K562 (cell line): ENCODE measurements around the gene ADK. TPM values are rescaled to one million over a fixed set of nuclear protein-coding genes. Genes with fewer than 3 reads are reported as not detected.

ENCODE experiments used
- ARID1B ChIP-seq: fragments of 450-650 bp; IDR thresholded peaks from 2 replicates; pipeline ENCODE4 v1.6.1; 2016; ENCODE audit warnings: antibody characterized with exemption, mild to moderate bottlenecking, inconsistent platforms
- ATF7 ChIP-seq: fragments of 450-650 bp; IDR thresholded peaks from 2 replicates; pipeline ENCODE4 v1.7.1; 2014; ENCODE audit warnings: mild to moderate bottlenecking, moderate library complexity
- BCOR ChIP-seq: fragments of 450-650 bp; IDR thresholded peaks from 2 replicates; pipeline ENCODE4 v1.6.1; 2016
- BHLHE40 ChIP-seq: IDR thresholded peaks from 2 replicates; pipeline ENCODE4 v1.6.1; 2011; ENCODE audit warnings: low read length, improper control_type of control experiment
- DPF2 ChIP-seq: fragments of 450-650 bp; IDR thresholded peaks from 2 replicates; pipeline ENCODE4 v1.6.1; 2016
- EP300 ChIP-seq: IDR thresholded peaks from 2 replicates; pipeline ENCODE4 v1.6.1; 2012; ENCODE audit warnings: low read length, improper control_type of control experiment
- ESRRA ChIP-seq: fragments of 450-650 bp; IDR thresholded peaks from 2 replicates; pipeline ENCODE4 v1.6.1; 2014; ENCODE audit warnings: low read depth, mild to moderate bottlenecking, moderate library complexity, borderline replicate concordance
- JUN ChIP-seq, 2 experiments: sonication (generic) in 1 of 2; formaldehyde crosslinking in 1 of 2; IDR thresholded peaks; 2 replicates each; pipeline versions ENCODE4 v1.6.1 to v1.8.0; 2012 to 2022; ENCODE audit warnings: borderline replicate concordance in 2 of 2, mild to moderate bottlenecking in 2 of 2, improper control_type of control experiment in 1 of 2, low read depth in 1 of 2, low read length in 1 of 2, missing genetic modification reagents in 1 of 2
- JUND ChIP-seq, 2 experiments: IDR thresholded peaks; 2 replicates in 1 of 2; 3 replicates in 1 of 2; pipeline ENCODE4 v1.6.1; 2011; ENCODE audit warnings: borderline replicate concordance in 2 of 2, low read depth in 2 of 2, low read length in 2 of 2, improper control_type of control experiment in 1 of 2, missing biosample characterization in 1 of 2, missing genetic modification characterization in 1 of 2, missing genetic modification reagents in 1 of 2
- NFE2 ChIP-seq: IDR thresholded peaks from 2 replicates; pipeline ENCODE4 v1.6.1; 2014; ENCODE audit warnings: antibody characterized with exemption, low read depth
- NR2C1 ChIP-seq, 2 experiments: fragments of 450-650 bp; IDR thresholded peaks; 2 replicates each; pipeline ENCODE4 v1.6.1; 2017; ENCODE audit warnings: mild to moderate bottlenecking in 2 of 2, antibody characterized with exemption in 1 of 2, inconsistent platforms in 1 of 2, missing compliant biosample characterization in 1 of 2, missing genetic modification characterization in 1 of 2
- NR2C2 ChIP-seq, 2 experiments: fragments of 200-800 bp in 1 of 2; sonication (Bioruptor generic) in 1 of 2; sonication (generic) in 1 of 2; formaldehyde crosslinking in 1 of 2; IDR thresholded peaks; 2 replicates each; pipeline versions ENCODE4 v1.6.1 to v1.8.0; 2016 to 2022; ENCODE audit warnings: mild to moderate bottlenecking in 1 of 2, missing compliant biosample characterization in 1 of 2, missing genetic modification characterization in 1 of 2, missing genetic modification reagents in 1 of 2
- RCOR1 ChIP-seq, 2 experiments: IDR thresholded peaks; 2 replicates each; pipeline ENCODE4 v1.6.1; 2012; ENCODE audit warnings: low read depth in 2 of 2, low read length in 2 of 2, borderline replicate concordance in 1 of 2, improper control_type of control experiment in 1 of 2
- SMARCC2 ChIP-seq: fragments of 450-650 bp; IDR thresholded peaks from 2 replicates; pipeline ENCODE4 v1.6.1; 2017; ENCODE audit warnings: antibody characterized with exemption, moderate library complexity, mild to moderate bottlenecking, low read depth
- ZEB2 ChIP-seq: fragments of 450-650 bp; IDR thresholded peaks from 2 replicates; pipeline ENCODE4 v1.6.1; 2016
- ZNF121 ChIP-seq: sonication (generic); formaldehyde crosslinking; conservative IDR thresholded peaks from 2 replicates; pipeline ENCODE4 v1.8.0; 2022; ENCODE audit warnings: missing genetic modification reagents
- ZNF24 ChIP-seq: fragments of 450-650 bp; IDR thresholded peaks from 2 replicates; pipeline ENCODE4 v1.6.1; 2016
- ZSCAN29 ChIP-seq: fragments of 450-650 bp; IDR thresholded peaks from 2 replicates; pipeline ENCODE4 v1.6.1; 2017
- polyA plus RNA-seq, 8 experiments: library from polyadenylated mRNA; depleted of rRNA in 4 of 8; stranded (reverse) in 5 of 8; unstranded in 3 of 8; fragments of >200 nt; fragmentation: Nextera tagmentation in 2 of 8; fragmentation: Illumina TruSeq in 1 of 8; extraction: Ambion mirVana in 2 of 8; extraction: Trizol in 1 of 8; gene quantifications; 2 replicates each; pipeline versions ENCODE4 v1.2.1 to v1.2.3, GENCODE V29; 2011 to 2014; ENCODE audit warnings: inconsistent platforms in 1 of 8, missing spikeins in 1 of 8
- total RNA-seq, 7 experiments: library from RNA; depleted of rRNA in 6 of 7; stranded (reverse); fragments of >200 nt in 6 of 7; fragmentation: Illumina TruSeq in 2 of 7; extraction: Trizol in 2 of 7; gene quantifications; 2 replicates each; pipeline versions ENCODE4 v1.2.1 to v1.2.3, GENCODE V29; 2011 to 2021; ENCODE audit warnings: low replicate concordance in 1 of 7
- TF ChIP-seq, protein P1 (sequence below): fragments of 450-650 bp; IDR thresholded peaks from 2 replicates; pipeline ENCODE4 v1.6.1; 2016; ENCODE audit warnings: low read depth, mild to moderate bottlenecking, moderate library complexity
- TF ChIP-seq, protein P2 (sequence below): sonication (generic); formaldehyde crosslinking; IDR thresholded peaks from 2 replicates; pipeline ENCODE4 v1.8.1; 2023; ENCODE audit warnings: mild to moderate bottlenecking, missing genetic modification reagents, moderate library complexity
- TF ChIP-seq, protein P3 (sequence below), 2 experiments: fragments of 450-650 bp in 1 of 2; sonication (generic) in 1 of 2; formaldehyde crosslinking in 1 of 2; IDR thresholded peaks in 1 of 2; conservative IDR thresholded peaks in 1 of 2; 2 replicates each; pipeline versions ENCODE4 v1.6.1 to v1.8.1; 2016 to 2023; ENCODE audit warnings: mild to moderate bottlenecking in 2 of 2, moderate library complexity in 2 of 2, inconsistent platforms in 1 of 2, missing genetic modification reagents in 1 of 2
- TF ChIP-seq, protein P4 (sequence below): IDR thresholded peaks from 2 replicates; pipeline ENCODE4 v1.6.1; 2014; ENCODE audit warnings: antibody characterized with exemption

Gene ADK
- total and polyA plus RNA-seq, 9 of the 15 experiments (the other 6 are each of a cell fraction or from before 2014, with no cell fraction given): 54.2 to 97.8 (median 73.6) TPM

DNA sequence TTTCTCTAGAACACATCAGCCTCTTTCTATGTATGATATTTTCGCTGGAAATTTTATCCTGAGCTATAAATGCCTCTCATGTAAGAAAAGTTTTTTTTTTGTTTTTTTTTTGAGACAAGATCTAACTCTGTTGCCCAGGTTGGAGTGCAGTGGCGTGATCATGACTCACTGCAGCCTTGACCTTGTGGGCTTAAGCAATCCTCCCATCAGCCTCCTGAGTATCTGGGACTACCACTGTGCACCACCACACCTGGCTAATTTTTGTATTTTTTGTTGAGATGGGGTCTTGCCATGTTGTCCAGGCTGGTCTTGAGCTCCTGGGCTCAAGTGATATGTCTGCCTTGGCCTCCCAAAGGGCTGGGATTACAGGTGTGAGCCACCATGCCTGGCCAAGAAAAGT is 80.4 kb downstream of the ADK start (continued):
- TF ChIP-seq, protein P1, sequence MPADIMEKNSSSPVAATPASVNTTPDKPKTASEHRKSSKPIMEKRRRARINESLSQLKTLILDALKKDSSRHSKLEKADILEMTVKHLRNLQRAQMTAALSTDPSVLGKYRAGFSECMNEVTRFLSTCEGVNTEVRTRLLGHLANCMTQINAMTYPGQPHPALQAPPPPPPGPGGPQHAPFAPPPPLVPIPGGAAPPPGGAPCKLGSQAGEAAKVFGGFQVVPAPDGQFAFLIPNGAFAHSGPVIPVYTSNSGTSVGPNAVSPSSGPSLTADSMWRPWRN: no peak
- TF ChIP-seq, protein P2, sequence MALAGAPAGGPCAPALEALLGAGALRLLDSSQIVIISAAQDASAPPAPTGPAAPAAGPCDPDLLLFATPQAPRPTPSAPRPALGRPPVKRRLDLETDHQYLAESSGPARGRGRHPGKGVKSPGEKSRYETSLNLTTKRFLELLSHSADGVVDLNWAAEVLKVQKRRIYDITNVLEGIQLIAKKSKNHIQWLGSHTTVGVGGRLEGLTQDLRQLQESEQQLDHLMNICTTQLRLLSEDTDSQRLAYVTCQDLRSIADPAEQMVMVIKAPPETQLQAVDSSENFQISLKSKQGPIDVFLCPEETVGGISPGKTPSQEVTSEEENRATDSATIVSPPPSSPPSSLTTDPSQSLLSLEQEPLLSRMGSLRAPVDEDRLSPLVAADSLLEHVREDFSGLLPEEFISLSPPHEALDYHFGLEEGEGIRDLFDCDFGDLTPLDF (CRISPR knock-in tag): no peak
- TF ChIP-seq NR2C1 (IDR thresholded peaks at IDR 0.05) (no peak; the same call in 1 of the 2 replicates), NR2C1 (tag; IDR thresholded peaks at IDR 0.05) (peak; percentile 68; the same call in 1 of the 2 replicates), SMARCC2 (peak; percentile 43; the same call in 1 of the 2 replicates), ARID1B (peak; percentile 74), ZEB2 (peak; percentile 50; the same call in 1 of the 2 replicates), JUND (IDR thresholded peaks at IDR 0.05; ENCODE audit: borderline replicate concordance, low read depth, low read length) (peak; percentile 88), JUND (tag; IDR thresholded peaks at IDR 0.05; ENCODE audit: borderline replicate concordance, low read depth, low read length) (peak; percentile 57; the same call in 1 of the 3 replicates), ESRRA (peak; percentile 63; the same call in 1 of the 2 replicates), ATF7 (peak; percentile 22; the same call in 1 of the 2 replicates), RCOR1 (IDR thresholded peaks at IDR 0.05; ENCODE audit: borderline replicate concordance in 1 of 2, low read depth in 2 of 2, low read length in 2 of 2) (peak in 1 of 2 experiments; percentile 27; a peak in 1 of 4 replicates), ZNF24 (no peak), BHLHE40 (0 out of 2 replicates have a peak, but pooled peaks have one; percentile 18), ZNF121 (CRISPR knock-in tag) (peak; percentile 38; the same call in 1 of the 2 replicates), BCOR (peak; percentile 22; the same call in 1 of the 2 replicates), JUN (IDR thresholded peaks at IDR 0.05; ENCODE audit: borderline replicate concordance, low read depth, low read length) (peak; percentile 91), JUN (CRISPR knock-in tag; IDR thresholded peaks at IDR 0.05; ENCODE audit: borderline replicate concordance) (no peak), ZSCAN29 (no peak), NFE2 (peak; percentile 18; the same call in 1 of the 2 replicates), DPF2 (peak; percentile 74), NR2C2 (CRISPR knock-in tag; IDR thresholded peaks at IDR 0.05) (no peak), NR2C2 (tag; IDR thresholded peaks at IDR 0.05) (peak; percentile 44; the same call in 1 of the 2 replicates), EP300 (peak; percentile 26; the same call in 1 of the 2 replicates)
- TF ChIP-seq, protein P3, sequence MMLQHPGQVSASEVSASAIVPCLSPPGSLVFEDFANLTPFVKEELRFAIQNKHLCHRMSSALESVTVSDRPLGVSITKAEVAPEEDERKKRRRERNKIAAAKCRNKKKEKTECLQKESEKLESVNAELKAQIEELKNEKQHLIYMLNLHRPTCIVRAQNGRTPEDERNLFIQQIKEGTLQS (IDR thresholded peaks at IDR 0.05): peak; percentile 85
- TF ChIP-seq, protein P3 (CRISPR knock-in tag; conservative IDR thresholded peaks at IDR 0.05): no peak
- TF ChIP-seq, protein P4, sequence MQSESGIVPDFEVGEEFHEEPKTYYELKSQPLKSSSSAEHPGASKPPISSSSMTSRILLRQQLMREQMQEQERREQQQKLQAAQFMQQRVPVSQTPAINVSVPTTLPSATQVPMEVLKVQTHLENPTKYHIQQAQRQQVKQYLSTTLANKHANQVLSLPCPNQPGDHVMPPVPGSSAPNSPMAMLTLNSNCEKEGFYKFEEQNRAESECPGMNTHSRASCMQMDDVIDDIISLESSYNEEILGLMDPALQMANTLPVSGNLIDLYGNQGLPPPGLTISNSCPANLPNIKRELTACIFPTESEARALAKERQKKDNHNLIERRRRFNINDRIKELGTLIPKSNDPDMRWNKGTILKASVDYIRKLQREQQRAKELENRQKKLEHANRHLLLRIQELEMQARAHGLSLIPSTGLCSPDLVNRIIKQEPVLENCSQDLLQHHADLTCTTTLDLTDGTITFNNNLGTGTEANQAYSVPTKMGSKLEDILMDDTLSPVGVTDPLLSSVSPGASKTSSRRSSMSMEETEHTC: peak; percentile 56; the same call in 1 of the 2 replicates
